Lung (tissue), 12 donors: ENCODE data around the gene CHMP4A. TPM values are rescaled to one million over a fixed set of nuclear protein-coding genes. Genes with fewer than 3 reads are reported as not detected.
"Not testable (repeated sequence)": the region's sequence is repeated elsewhere in the genome, so short reads cannot be mapped to it uniquely, and the experiment has no call there.

Source experiments
- ATAC-seq: fragments of 200-7000 bp; cut with Tn5 transposase; one replicate; pipeline ENCODE4 v1.9.1; 2020; ENCODE audit warnings: moderate number of reproducible peaks; ENCODE audit not compliant: insufficient read depth, low FRiP score
- DNase-seq, 3 donors: peaks; one replicate each; pipeline ENCODE4 v3.0.0-alpha.2; 2013 to 2017
- H3K27ac ChIP-seq, 2 donors: one replicate each; pipeline ENCODE4 v1.5.1; 2013; ENCODE audit warnings: mild to moderate bottlenecking in 2 of 2, moderate library complexity in 2 of 2, control low read depth in 1 of 2, inconsistent platforms in 1 of 2, low read depth in 1 of 2, low read length in 1 of 2
- H3K27me3 ChIP-seq, 3 donors: one replicate each; pipeline ENCODE4 v1.5.1; 2013; ENCODE audit warnings: low read length in 2 of 3; ENCODE audit not compliant: control insufficient read depth in 3 of 3, insufficient read depth in 3 of 3
- H3K36me3 ChIP-seq, 4 donors: one replicate each; pipeline ENCODE4 v1.5.1; 2013; ENCODE audit warnings: low read length in 4 of 4, mild to moderate bottlenecking in 1 of 4, moderate library complexity in 1 of 4; ENCODE audit not compliant: control insufficient read depth in 4 of 4, insufficient read depth in 4 of 4
- H3K4me1 ChIP-seq, 5 donors: one replicate each; pipeline ENCODE4 v1.5.1; 2013; ENCODE audit warnings: low read length in 5 of 5, mild to moderate bottlenecking in 2 of 5, moderate library complexity in 1 of 5; ENCODE audit not compliant: control insufficient read depth in 5 of 5, insufficient read depth in 5 of 5
- H3K4me3 ChIP-seq: one replicate; pipeline ENCODE4 v1.5.1; 2013; ENCODE audit warnings: mild to moderate bottlenecking, control low read depth, moderate library complexity
- H3K9ac ChIP-seq, 2 donors: one replicate each; pipeline ENCODE4 v1.5.1; 2013; ENCODE audit warnings: low read length in 2 of 2, control low read depth in 1 of 2; ENCODE audit not compliant: insufficient read depth in 1 of 2
- H3K9me3 ChIP-seq, 4 donors: one replicate each; pipeline ENCODE4 v1.5.1; 2013; ENCODE audit warnings: low read length in 3 of 4, mild to moderate bottlenecking in 1 of 4, moderate library complexity in 1 of 4; ENCODE audit not compliant: control insufficient read depth in 4 of 4, insufficient read depth in 3 of 4
- WGBS, 2 donors: extraction: QIAGEN DNeasy Blood & Tissue Kit; methylation state at CpG; one replicate each; pipeline ENCODE4 v1.1.7; 2013; 5-methylcytosine and 5-hydroxymethylcytosine counted together
- polyA plus RNA-seq, 2 donors: library from polyadenylated mRNA; stranded (reverse); fragments of 200-250 nt; gene quantifications; one replicate each; pipeline ENCODE4 v1.2.1, GENCODE V29; 2013
- total RNA-seq, 2 donors: library from RNA; depleted of rRNA in 1 of 2; stranded (reverse); fragments of >200 nt in 1 of 2; gene quantifications; one replicate each; pipeline ENCODE4 v1.2.1, GENCODE V29; 2014 to 2021
- TF ChIP-seq, protein P1 (sequence below): IDR thresholded peaks from 2 replicates; pipeline ENCODE4 v1.5.1; 2012; ENCODE audit warnings: mild to moderate bottlenecking; ENCODE audit errors: control extremely low read depth, extremely low read depth
- donor health status: control.
- donor health status: control.
- donor health status: Bipolar disorder and iron deficiency.
- donor health status: healthy.
- donor health status: DM: yes; HTN: yes; CAD: no.

CHMP4A gene
- total and polyA plus RNA-seq, 4 donors, result 37.2 to 103 (median 60.6) TPM

DNA sequence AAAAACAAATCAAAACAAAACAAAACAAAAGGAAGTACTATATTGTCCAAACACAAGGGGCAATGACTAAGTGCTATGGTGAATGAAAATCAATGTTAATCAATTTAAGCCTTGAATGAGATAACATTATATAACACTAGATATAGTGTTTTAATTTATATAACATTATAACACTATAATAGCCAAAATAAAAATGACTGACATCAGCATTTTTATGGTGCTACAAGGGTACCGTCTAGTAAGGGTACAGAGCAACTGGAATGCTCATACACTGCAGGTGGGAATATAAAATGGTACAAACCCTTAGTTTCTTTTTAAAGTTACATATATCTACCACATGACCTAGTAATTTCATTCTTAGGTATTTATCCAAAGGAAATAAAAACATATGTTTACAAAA, 13.2 kb upstream of the CHMP4A start:
- H3K9ac ChIP-seq, result no peak overlapping the region
- no peak for DNase-seq
- H3K4me3 ChIP-seq, result no peak overlapping the region
- WGBS, 2 donors, result 79 to 86% methylated on average over 1 of the region's 1 CpG
- TF ChIP-seq, protein P1, sequence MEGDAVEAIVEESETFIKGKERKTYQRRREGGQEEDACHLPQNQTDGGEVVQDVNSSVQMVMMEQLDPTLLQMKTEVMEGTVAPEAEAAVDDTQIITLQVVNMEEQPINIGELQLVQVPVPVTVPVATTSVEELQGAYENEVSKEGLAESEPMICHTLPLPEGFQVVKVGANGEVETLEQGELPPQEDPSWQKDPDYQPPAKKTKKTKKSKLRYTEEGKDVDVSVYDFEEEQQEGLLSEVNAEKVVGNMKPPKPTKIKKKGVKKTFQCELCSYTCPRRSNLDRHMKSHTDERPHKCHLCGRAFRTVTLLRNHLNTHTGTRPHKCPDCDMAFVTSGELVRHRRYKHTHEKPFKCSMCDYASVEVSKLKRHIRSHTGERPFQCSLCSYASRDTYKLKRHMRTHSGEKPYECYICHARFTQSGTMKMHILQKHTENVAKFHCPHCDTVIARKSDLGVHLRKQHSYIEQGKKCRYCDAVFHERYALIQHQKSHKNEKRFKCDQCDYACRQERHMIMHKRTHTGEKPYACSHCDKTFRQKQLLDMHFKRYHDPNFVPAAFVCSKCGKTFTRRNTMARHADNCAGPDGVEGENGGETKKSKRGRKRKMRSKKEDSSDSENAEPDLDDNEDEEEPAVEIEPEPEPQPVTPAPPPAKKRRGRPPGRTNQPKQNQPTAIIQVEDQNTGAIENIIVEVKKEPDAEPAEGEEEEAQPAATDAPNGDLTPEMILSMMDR, result no peak
- H3K36me3 ChIP-seq, result peaks cover 0 to 3% (median 0%) of the 10 kb centered on the region in 4 donors
- H3K27ac ChIP-seq, result no peak overlapping the region
- no peaks in the 10 kb centered on the region for H3K27me3 ChIP-seq
- ATAC-seq, result no peak
- no peaks in the 10 kb centered on the region for H3K9me3 ChIP-seq
- peaks cover 3 to 7% (median 6%) of the 10 kb centered on the region in 5 donors for H3K4me1 ChIP-seq

DNA sequence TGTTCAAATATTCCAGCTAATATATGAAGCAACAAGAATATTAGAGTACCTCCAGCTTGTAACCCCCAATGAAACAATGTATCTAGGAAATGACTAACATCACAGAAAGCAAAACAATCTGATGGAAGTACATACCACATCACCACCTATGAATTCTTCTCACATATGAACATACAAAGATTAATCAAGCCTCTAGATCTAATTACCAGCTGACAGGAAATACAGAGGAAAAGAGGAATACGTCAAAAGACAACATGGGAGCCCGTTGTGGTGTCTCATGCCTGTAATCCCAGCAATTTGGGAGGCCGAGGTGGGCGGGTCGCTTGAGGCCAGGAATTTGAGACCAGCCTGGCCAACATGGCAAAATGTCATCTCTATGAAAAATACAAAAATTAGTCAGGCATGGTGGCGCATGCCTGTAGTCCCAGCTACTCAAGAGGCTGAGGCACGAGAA, 11.4 kb upstream of the CHMP4A start:
- peaks cover 0 to 3% (median 0%) of the 10 kb centered on the region in 4 donors for H3K36me3 ChIP-seq
- TF ChIP-seq, protein P1, result no peak
- H3K9me3 ChIP-seq, result no peaks in the 10 kb centered on the region
- no peak for DNase-seq
- H3K4me1 ChIP-seq, result peaks cover 0 to 3% (median 0%) of the 10 kb centered on the region in 5 donors
- no peak for ATAC-seq
- no peak overlapping the region for H3K9ac ChIP-seq
- 80 to 88% methylated on average over 7 of the region's 7 CpGs for WGBS, 2 donors
- H3K4me3 ChIP-seq, result no peak overlapping the region
- peak overlapping the region; percentile 23 to 31 for H3K27ac ChIP-seq
- H3K27me3 ChIP-seq, result no peaks in the 10 kb centered on the region

DNA sequence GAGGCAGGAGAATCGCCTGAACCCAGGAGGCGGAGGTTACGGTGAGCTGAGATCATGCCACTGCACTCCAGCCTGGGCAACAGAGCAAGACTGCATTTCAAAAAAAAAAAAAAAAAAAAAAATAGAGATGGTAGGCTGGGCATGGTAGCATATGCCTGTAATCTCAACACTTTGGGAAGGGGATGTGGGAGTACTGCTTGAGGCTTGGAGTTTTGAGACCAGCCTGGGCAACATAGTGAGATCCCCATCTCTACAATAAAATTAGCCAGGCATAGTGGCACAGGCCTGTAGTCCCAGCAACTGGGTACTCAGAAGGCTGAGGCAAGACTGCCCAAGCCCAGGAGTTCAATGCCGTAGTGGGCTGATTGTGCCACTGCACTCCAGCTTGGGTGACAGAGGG, 9.7 kb upstream of the CHMP4A start:
- H3K27ac ChIP-seq, result peak overlapping the region in 1 of 2 donors; percentile 14
- 94 to 99% methylated on average over 4 of the region's 4 CpGs for WGBS, 2 donors
- not testable (repeated sequence) for H3K4me3 ChIP-seq, H3K4me1 ChIP-seq, H3K36me3 ChIP-seq, ATAC-seq, DNase-seq, H3K9me3 ChIP-seq, H3K9ac ChIP-seq, H3K27me3 ChIP-seq

DNA sequence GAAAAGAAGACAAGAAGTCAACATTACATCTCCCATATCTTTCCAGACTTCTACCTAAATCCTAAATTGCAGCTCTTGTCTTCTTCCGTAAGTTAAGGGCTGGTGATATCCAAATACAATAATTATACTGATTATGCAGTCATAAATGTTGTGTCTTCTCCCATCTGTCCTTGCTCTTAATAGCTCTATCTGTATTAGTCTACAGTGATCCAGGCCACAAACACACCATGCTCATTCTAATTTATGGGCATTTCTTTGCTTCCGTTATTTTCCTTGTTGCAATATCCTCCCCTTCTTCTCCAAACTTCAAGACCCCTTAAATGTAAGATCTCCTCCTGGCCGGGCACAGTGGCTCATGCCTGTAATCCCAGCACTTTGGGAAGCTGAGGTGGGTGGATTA, 6.2 kb upstream of the CHMP4A start:
- TF ChIP-seq, protein P1, result no peak
- peaks cover 0 to 5% (median 4%) of the 10 kb centered on the region in 4 donors for H3K36me3 ChIP-seq
- H3K27me3 ChIP-seq, result no peaks in the 10 kb centered on the region
- no peak for DNase-seq
- peaks cover 0 to 3% (median 0%) of the 10 kb centered on the region in 5 donors for H3K4me1 ChIP-seq
- no peak overlapping the region for H3K9ac ChIP-seq
- 43 to 55% methylated on average over 3 of the region's 3 CpGs for WGBS, 2 donors
- no peak overlapping the region for H3K27ac ChIP-seq
- no peaks in the 10 kb centered on the region for H3K9me3 ChIP-seq
- no peak overlapping the region for H3K4me3 ChIP-seq
- ATAC-seq, result no peak
